ENCODE data around the gene FAM83B.
"Not testable (repeated sequence)": the region's sequence is repeated elsewhere in the genome, so short reads cannot be mapped to it uniquely, and the experiment has no call there.

FAM83B gene

GRCh38 chr6:54817834-54818233 lies 28.7 kb upstream of the FAM83B start:
- Histone ChIP-seq H3K4me1 (ENCODE audit: control insufficient read depth, insufficient read depth, low read length, poor library complexity, severe bottlenecking) (no peaks in the 10 kb centered on the region), H3K36me3 (ENCODE audit: control insufficient read depth, insufficient read depth, low read length) (no peaks in the 10 kb centered on the region), H3K4me3 (ENCODE audit: insufficient read depth, low read depth, low read length, poor library complexity, severe bottlenecking) (no peak overlapping the region), H3K9me3 (ENCODE audit: control insufficient read depth, low read length) (no peaks in the 10 kb centered on the region), H3K27me3 (replicated peaks; ENCODE audit: control insufficient read depth, insufficient read depth, low read length, poor library complexity, severe bottlenecking) (no peaks in the 10 kb centered on the region), H3K27ac (ENCODE audit: insufficient read depth, low read length, poor library complexity, severe bottlenecking) (no peak overlapping the region)
- DNase-seq: no peak

- not testable (repeated sequence) for H3K4me1 ChIP-seq (ENCODE audit: control insufficient read depth, insufficient read depth, low read length, poor library complexity, severe bottlenecking); H3K36me3 ChIP-seq (ENCODE audit: control insufficient read depth, insufficient read depth, low read length); H3K4me3 ChIP-seq (ENCODE audit: insufficient read depth, low read depth, low read length, poor library complexity, severe bottlenecking); DNase-seq; H3K9me3 ChIP-seq (ENCODE audit: control insufficient read depth, low read length); H3K27ac ChIP-seq (ENCODE audit: insufficient read depth, low read length, poor library complexity, severe bottlenecking); H3K27me3 ChIP-seq (replicated peaks; ENCODE audit: control insufficient read depth, insufficient read depth, low read length, poor library complexity, severe bottlenecking)
Observed at GRCh38 chr6:54824225-54824624, 22.3 kb upstream of the FAM83B start.

GRCh38 chr6:54827010-54827409 lies 19.6 kb upstream of the FAM83B start:
- no peaks in the 10 kb centered on the region for H3K4me1 ChIP-seq (ENCODE audit: control insufficient read depth, insufficient read depth, low read length, poor library complexity, severe bottlenecking)
- DNase-seq: no peak
- no peak overlapping the region for H3K27ac ChIP-seq (ENCODE audit: insufficient read depth, low read length, poor library complexity, severe bottlenecking)
- no peak overlapping the region for H3K4me3 ChIP-seq (ENCODE audit: insufficient read depth, low read depth, low read length, poor library complexity, severe bottlenecking)
- H3K27me3 ChIP-seq (replicated peaks; ENCODE audit: control insufficient read depth, insufficient read depth, low read length, poor library complexity, severe bottlenecking): no peaks in the 10 kb centered on the region
- no peaks in the 10 kb centered on the region for H3K36me3 ChIP-seq (ENCODE audit: control insufficient read depth, insufficient read depth, low read length)
- no peaks in the 10 kb centered on the region for H3K9me3 ChIP-seq (ENCODE audit: control insufficient read depth, low read length)

GRCh38 chr6:54830216-54830615 lies 16.4 kb upstream of the FAM83B start:
- Histone ChIP-seq H3K4me3 (ENCODE audit: insufficient read depth, low read depth, low read length, poor library complexity, severe bottlenecking) (no peak overlapping the region), H3K4me1 (ENCODE audit: control insufficient read depth, insufficient read depth, low read length, poor library complexity, severe bottlenecking) (no peaks in the 10 kb centered on the region), H3K36me3 (ENCODE audit: control insufficient read depth, insufficient read depth, low read length) (no peaks in the 10 kb centered on the region), H3K27me3 (replicated peaks; ENCODE audit: control insufficient read depth, insufficient read depth, low read length, poor library complexity, severe bottlenecking) (no peaks in the 10 kb centered on the region), H3K27ac (ENCODE audit: insufficient read depth, low read length, poor library complexity, severe bottlenecking) (no peak overlapping the region), H3K9me3 (ENCODE audit: control insufficient read depth, low read length) (no peaks in the 10 kb centered on the region)
- DNase-seq: no peak

DNA sequence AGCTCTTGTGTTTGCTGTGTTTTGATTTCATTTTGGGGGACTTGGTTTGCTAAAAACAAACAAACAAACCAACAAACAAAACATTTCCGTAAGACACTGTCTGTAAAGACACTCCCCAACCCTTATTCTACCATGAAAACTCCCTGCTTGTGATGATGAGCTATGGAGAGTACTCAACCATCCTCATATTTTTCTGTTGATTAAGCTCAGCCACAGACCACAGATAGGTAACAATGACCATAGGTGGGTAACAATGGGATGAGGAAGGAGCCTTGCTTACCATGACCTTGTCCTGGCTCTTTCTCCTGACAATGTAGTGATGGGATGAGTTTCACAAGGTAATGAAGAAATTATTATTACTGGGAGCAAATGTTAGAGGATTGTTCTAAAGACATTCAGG lies 11.4 kb upstream of the FAM83B start:
- no peak for DNase-seq

DNA sequence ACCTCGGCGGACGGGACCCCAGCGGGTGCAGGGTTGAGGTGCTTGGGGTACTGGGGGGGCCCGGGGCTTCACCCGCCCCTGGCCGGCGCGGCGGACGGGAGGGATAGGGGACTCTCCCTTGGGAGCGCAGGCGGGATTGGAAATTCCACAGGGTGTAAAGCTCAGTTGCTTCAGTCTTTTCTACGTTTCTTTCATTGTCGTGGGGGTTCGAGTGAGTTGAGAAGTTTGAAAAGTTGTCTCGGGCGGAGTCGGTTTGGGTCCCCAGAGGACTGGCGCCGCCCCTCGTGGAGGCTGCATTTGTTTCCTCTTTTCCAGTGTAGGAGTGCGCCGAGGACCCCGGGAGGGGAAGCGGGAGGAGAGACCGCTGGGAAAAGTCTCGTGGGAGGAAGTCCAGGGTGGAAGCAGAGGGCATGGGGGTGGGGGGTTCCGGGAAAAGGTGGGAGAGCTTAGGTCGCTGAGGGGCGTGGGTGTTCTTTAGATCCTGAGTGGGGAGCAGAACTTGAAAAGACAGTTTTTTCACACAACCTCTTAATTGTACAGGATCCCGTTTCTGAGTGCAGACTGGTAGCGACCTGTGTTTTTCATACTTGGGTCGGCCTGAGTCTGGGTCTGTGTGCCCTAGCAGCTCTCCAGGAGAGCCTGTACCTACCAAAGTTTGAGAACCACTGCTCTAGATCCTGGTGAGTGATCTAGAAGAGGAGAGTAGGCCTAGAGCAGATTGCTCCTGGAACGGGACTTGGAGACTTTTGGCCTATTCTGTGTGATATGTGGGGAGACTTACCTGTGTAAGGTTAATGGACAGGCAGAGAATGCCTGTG lies 495 bp downstream of the FAM83B start:
- no peaks in the 10 kb centered on the region for H3K36me3 ChIP-seq (ENCODE audit: control insufficient read depth, insufficient read depth, low read length)
- H3K4me1 ChIP-seq (ENCODE audit: control insufficient read depth, insufficient read depth, low read length, poor library complexity, severe bottlenecking): no peaks in the 10 kb centered on the region
- no peak overlapping the region for H3K4me3 ChIP-seq (ENCODE audit: insufficient read depth, low read depth, low read length, poor library complexity, severe bottlenecking)
- H3K27ac ChIP-seq (ENCODE audit: insufficient read depth, low read length, poor library complexity, severe bottlenecking): no peak overlapping the region
- DNase-seq: no peak
- H3K9me3 ChIP-seq (ENCODE audit: control insufficient read depth, low read length): no peaks in the 10 kb centered on the region
- no peaks in the 10 kb centered on the region for H3K27me3 ChIP-seq (replicated peaks; ENCODE audit: control insufficient read depth, insufficient read depth, low read length, poor library complexity, severe bottlenecking)

More for the DNA sequence above, 11.4 kb upstream of the FAM83B start:
- Histone ChIP-seq H3K27me3 (replicated peaks; ENCODE audit: control insufficient read depth, insufficient read depth, low read length, poor library complexity, severe bottlenecking) (no peaks in the 10 kb centered on the region), H3K4me1 (ENCODE audit: control insufficient read depth, insufficient read depth, low read length, poor library complexity, severe bottlenecking) (no peaks in the 10 kb centered on the region), H3K9me3 (ENCODE audit: control insufficient read depth, low read length) (no peaks in the 10 kb centered on the region), H3K27ac (ENCODE audit: insufficient read depth, low read length, poor library complexity, severe bottlenecking) (no peak overlapping the region), H3K36me3 (ENCODE audit: control insufficient read depth, insufficient read depth, low read length) (no peaks in the 10 kb centered on the region), H3K4me3 (ENCODE audit: insufficient read depth, low read depth, low read length, poor library complexity, severe bottlenecking) (no peak overlapping the region)

- Histone ChIP-seq H3K4me3 (ENCODE audit: insufficient read depth, low read depth, low read length, poor library complexity, severe bottlenecking) (no peak overlapping the region), H3K27ac (ENCODE audit: insufficient read depth, low read length, poor library complexity, severe bottlenecking) (no peak overlapping the region)
Observed at GRCh38 chr6:54847799-54848597, 1.4 kb downstream of the FAM83B start.

DNA sequence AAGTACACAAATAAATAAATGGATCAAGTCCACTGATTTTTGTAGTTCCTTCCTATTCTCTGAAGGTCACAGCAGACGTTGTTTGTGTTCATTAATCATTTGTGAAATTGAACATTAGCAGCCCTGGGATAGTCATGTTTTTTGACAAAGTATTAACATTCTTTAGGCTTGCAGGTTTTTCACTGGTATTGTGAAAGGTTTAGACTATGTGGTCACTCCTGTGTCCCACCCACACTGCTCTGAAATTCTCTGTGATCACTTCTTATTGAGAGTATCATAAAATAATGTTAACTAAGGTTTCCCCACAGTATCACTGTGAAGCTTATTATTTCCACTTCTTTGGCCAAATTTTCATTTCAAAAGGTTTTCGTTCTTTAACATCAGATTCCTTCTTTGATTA lies 3.5 kb downstream of the FAM83B start:
- H3K36me3 ChIP-seq (ENCODE audit: control insufficient read depth, insufficient read depth, low read length): no peaks in the 10 kb centered on the region

More at GRCh38 chr6:54847799-54848597, 1.4 kb downstream of the FAM83B start:
- no peaks in the 10 kb centered on the region for H3K36me3 ChIP-seq (ENCODE audit: control insufficient read depth, insufficient read depth, low read length)
- H3K27me3 ChIP-seq (replicated peaks; ENCODE audit: control insufficient read depth, insufficient read depth, low read length, poor library complexity, severe bottlenecking): no peaks in the 10 kb centered on the region
- H3K4me1 ChIP-seq (ENCODE audit: control insufficient read depth, insufficient read depth, low read length, poor library complexity, severe bottlenecking): no peaks in the 10 kb centered on the region
- no peak for DNase-seq
- no peaks in the 10 kb centered on the region for H3K9me3 ChIP-seq (ENCODE audit: control insufficient read depth, low read length)

GRCh38 chr6:54856129-54856528 lies 9.6 kb downstream of the FAM83B start:
- DNase-seq: no peak
- H3K4me1 ChIP-seq (ENCODE audit: control insufficient read depth, insufficient read depth, low read length, poor library complexity, severe bottlenecking): no peaks in the 10 kb centered on the region

More for the DNA sequence above, 3.5 kb downstream of the FAM83B start:
- no peak for DNase-seq
- no peaks in the 10 kb centered on the region for H3K27me3 ChIP-seq (replicated peaks; ENCODE audit: control insufficient read depth, insufficient read depth, low read length, poor library complexity, severe bottlenecking)
- H3K27ac ChIP-seq (ENCODE audit: insufficient read depth, low read length, poor library complexity, severe bottlenecking): no peak overlapping the region
- no peaks in the 10 kb centered on the region for H3K9me3 ChIP-seq (ENCODE audit: control insufficient read depth, low read length)
- H3K4me3 ChIP-seq (ENCODE audit: insufficient read depth, low read depth, low read length, poor library complexity, severe bottlenecking): no peak overlapping the region
- no peaks in the 10 kb centered on the region for H3K4me1 ChIP-seq (ENCODE audit: control insufficient read depth, insufficient read depth, low read length, poor library complexity, severe bottlenecking)

DNA sequence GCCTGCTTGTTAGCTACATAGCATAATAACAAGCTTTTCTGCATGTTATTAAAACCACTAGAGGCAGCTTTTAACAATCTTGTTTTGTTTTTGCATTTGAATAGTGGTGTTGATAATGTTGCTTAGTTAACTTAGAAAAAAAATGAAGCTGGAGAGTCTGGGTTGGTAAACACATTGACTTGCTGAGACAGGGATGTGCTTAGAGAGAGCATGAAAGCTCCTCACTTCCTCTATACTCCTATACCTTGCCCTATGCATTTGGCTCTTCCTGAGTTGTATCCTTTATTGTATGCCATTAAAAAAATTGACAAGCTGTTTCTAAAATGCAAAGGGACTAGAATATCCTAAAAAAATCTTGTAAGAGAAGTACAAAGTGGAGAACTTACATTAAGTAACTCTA lies 13.6 kb downstream of the FAM83B start:
- H3K9me3 ChIP-seq (ENCODE audit: control insufficient read depth, low read length): no peaks in the 10 kb centered on the region
- H3K36me3 ChIP-seq (ENCODE audit: control insufficient read depth, insufficient read depth, low read length): no peaks in the 10 kb centered on the region
- H3K4me1 ChIP-seq (ENCODE audit: control insufficient read depth, insufficient read depth, low read length, poor library complexity, severe bottlenecking): no peaks in the 10 kb centered on the region
- DNase-seq: no peak
- H3K27ac ChIP-seq (ENCODE audit: insufficient read depth, low read length, poor library complexity, severe bottlenecking): no peak overlapping the region
- H3K27me3 ChIP-seq (replicated peaks; ENCODE audit: control insufficient read depth, insufficient read depth, low read length, poor library complexity, severe bottlenecking): no peaks in the 10 kb centered on the region
- no peak overlapping the region for H3K4me3 ChIP-seq (ENCODE audit: insufficient read depth, low read depth, low read length, poor library complexity, severe bottlenecking)

More at GRCh38 chr6:54856129-54856528, 9.6 kb downstream of the FAM83B start:
- Histone ChIP-seq H3K27ac (ENCODE audit: insufficient read depth, low read length, poor library complexity, severe bottlenecking) (no peak overlapping the region), H3K9me3 (ENCODE audit: control insufficient read depth, low read length) (no peaks in the 10 kb centered on the region), H3K27me3 (replicated peaks; ENCODE audit: control insufficient read depth, insufficient read depth, low read length, poor library complexity, severe bottlenecking) (no peaks in the 10 kb centered on the region), H3K4me3 (ENCODE audit: insufficient read depth, low read depth, low read length, poor library complexity, severe bottlenecking) (no peak overlapping the region), H3K36me3 (ENCODE audit: control insufficient read depth, insufficient read depth, low read length) (no peaks in the 10 kb centered on the region)
